K562 (cell line): Measurements from ENCODE around the gene DMD. TPM values are rescaled to one million over a fixed set of nuclear protein-coding genes. Genes with fewer than 3 reads are reported as not detected.

Experiments
- GABPA ChIP-seq: fragments of 200-800 bp; sonication (Bioruptor generic); conservative IDR thresholded peaks from 2 replicates; pipeline ENCODE4 v1.6.1; 2016; ENCODE audit warnings: low read depth, missing genetic modification characterization, missing compliant biosample characterization
- MCM5 ChIP-seq: fragments of 450-650 bp; IDR thresholded peaks from 2 replicates; pipeline ENCODE4 v1.6.1; 2016; ENCODE audit warnings: low read depth
- NR2C2 ChIP-seq, 2 experiments: fragments of 200-800 bp in 1 of 2; sonication (Bioruptor generic) in 1 of 2; sonication (generic) in 1 of 2; formaldehyde crosslinking in 1 of 2; IDR thresholded peaks; 2 replicates each; pipeline versions ENCODE4 v1.6.1 to v1.8.0; 2016 to 2022; ENCODE audit warnings: mild to moderate bottlenecking in 1 of 2, missing compliant biosample characterization in 1 of 2, missing genetic modification characterization in 1 of 2, missing genetic modification reagents in 1 of 2
- TCF3 ChIP-seq: sonication (generic); formaldehyde crosslinking; IDR thresholded peaks from 2 replicates; pipeline ENCODE4 v1.4.0; 2020; ENCODE audit warnings: mild to moderate bottlenecking, missing genetic modification reagents
- ZC3H11A ChIP-seq: IDR thresholded peaks from 2 replicates; pipeline ENCODE4 v1.6.1; 2012; ENCODE audit warnings: low read depth, low read length, improper control_type of control experiment
- ZNF143 ChIP-seq: sonication (generic); formaldehyde crosslinking; IDR thresholded peaks from 2 replicates; pipeline ENCODE4 v1.9.0; 2022; ENCODE audit warnings: mild to moderate bottlenecking, missing genetic modification reagents
- ZSCAN29 ChIP-seq: fragments of 450-650 bp; IDR thresholded peaks from 2 replicates; pipeline ENCODE4 v1.6.1; 2017
- polyA plus RNA-seq, 8 experiments: library from polyadenylated mRNA; depleted of rRNA in 4 of 8; stranded (reverse) in 5 of 8; unstranded in 3 of 8; fragments of >200 nt; fragmentation: Nextera tagmentation in 2 of 8; fragmentation: Illumina TruSeq in 1 of 8; extraction: Ambion mirVana in 2 of 8; extraction: Trizol in 1 of 8; gene quantifications; 2 replicates each; pipeline versions ENCODE4 v1.2.1 to v1.2.3, GENCODE V29; 2011 to 2014; ENCODE audit warnings: inconsistent platforms in 1 of 8, missing spikeins in 1 of 8
- total RNA-seq, 7 experiments: library from RNA; depleted of rRNA in 6 of 7; stranded (reverse); fragments of >200 nt in 6 of 7; fragmentation: Illumina TruSeq in 2 of 7; extraction: Trizol in 2 of 7; gene quantifications; 2 replicates each; pipeline versions ENCODE4 v1.2.1 to v1.2.3, GENCODE V29; 2011 to 2021; ENCODE audit warnings: low replicate concordance in 1 of 7
- TF ChIP-seq, protein P1 (sequence below): sonication (generic); formaldehyde crosslinking; IDR thresholded peaks from 2 replicates; pipeline ENCODE4 v1.8.0; 2022; ENCODE audit warnings: mild to moderate bottlenecking, missing genetic modification reagents
- TF ChIP-seq, protein P2 (sequence below): fragments of 250-450 bp; sonication (Bioruptor Pico); IDR thresholded peaks from 2 replicates; pipeline ENCODE4 v1.5.0; 2021; ENCODE audit warnings: mild to moderate bottlenecking, moderate library complexity
- TF ChIP-seq, protein P3 (sequence below): fragments of 450-650 bp; formaldehyde crosslinking; IDR thresholded peaks from 2 replicates; pipeline ENCODE4 v1.4.0; 2020; ENCODE audit warnings: mild to moderate bottlenecking, moderate library complexity
- TF ChIP-seq, protein P4 (sequence below): fragments of 250-450 bp; sonication (Bioruptor Pico); IDR thresholded peaks from 2 replicates; pipeline ENCODE4 v1.5.0; 2021

Gene DMD
- total and polyA plus RNA-seq, 9 of the 15 experiments (the other 6 are each of a cell fraction or from before 2014, with no cell fraction given), result 3.8 to 20.4 (median 11.4) TPM

DNA sequence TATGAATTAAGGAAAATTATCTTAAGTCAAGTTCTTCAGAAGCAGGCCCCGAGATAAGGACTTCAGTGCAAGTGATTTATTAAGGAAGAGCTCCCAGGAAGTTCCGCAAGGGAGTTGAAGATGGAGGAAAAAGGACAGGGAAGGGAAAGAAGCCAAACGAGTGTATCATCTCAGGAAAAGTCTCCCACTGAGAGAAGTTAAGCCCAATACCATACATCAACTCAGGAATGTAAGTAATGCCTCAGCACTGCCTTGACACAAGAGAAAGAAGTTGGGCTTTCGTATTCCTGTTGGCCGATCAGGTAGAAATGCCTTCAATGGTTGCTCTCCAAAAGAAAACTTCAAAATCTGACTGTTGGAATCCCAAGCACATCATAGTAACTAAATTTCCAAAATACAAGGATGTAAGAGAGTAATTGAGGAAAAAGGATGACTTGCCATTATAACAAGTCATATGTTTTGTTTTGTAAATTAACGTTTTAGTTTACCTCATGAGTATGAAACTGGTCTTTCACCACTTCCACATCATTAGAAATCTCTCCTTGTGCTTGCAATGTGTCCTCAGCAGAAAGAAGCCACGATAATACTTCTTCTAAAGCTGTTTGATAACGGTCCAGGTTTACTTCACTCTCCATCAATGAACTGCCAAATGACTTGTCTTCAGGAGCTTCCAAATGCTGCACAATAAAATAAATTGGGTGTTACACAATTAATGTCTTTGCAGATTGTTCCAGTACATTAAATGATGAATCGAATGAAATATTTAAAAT, 566.7 kb downstream of the DMD start (continued):
- TF ChIP-seq, protein P1, sequence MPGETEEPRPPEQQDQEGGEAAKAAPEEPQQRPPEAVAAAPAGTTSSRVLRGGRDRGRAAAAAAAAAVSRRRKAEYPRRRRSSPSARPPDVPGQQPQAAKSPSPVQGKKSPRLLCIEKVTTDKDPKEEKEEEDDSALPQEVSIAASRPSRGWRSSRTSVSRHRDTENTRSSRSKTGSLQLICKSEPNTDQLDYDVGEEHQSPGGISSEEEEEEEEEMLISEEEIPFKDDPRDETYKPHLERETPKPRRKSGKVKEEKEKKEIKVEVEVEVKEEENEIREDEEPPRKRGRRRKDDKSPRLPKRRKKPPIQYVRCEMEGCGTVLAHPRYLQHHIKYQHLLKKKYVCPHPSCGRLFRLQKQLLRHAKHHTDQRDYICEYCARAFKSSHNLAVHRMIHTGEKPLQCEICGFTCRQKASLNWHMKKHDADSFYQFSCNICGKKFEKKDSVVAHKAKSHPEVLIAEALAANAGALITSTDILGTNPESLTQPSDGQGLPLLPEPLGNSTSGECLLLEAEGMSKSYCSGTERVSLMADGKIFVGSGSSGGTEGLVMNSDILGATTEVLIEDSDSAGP (CRISPR knock-in tag), result no peak
- TF ChIP-seq ZC3H11A (no peak), NR2C2 (CRISPR knock-in tag; IDR thresholded peaks at IDR 0.05) (no peak), NR2C2 (tag; IDR thresholded peaks at IDR 0.05) (no peak), GABPA (no peak), TCF3 (CRISPR knock-in tag) (no peak), ZSCAN29 (no peak), ZNF143 (CRISPR knock-in tag) (no peak), MCM5 (no peak)
- TF ChIP-seq, protein P2, sequence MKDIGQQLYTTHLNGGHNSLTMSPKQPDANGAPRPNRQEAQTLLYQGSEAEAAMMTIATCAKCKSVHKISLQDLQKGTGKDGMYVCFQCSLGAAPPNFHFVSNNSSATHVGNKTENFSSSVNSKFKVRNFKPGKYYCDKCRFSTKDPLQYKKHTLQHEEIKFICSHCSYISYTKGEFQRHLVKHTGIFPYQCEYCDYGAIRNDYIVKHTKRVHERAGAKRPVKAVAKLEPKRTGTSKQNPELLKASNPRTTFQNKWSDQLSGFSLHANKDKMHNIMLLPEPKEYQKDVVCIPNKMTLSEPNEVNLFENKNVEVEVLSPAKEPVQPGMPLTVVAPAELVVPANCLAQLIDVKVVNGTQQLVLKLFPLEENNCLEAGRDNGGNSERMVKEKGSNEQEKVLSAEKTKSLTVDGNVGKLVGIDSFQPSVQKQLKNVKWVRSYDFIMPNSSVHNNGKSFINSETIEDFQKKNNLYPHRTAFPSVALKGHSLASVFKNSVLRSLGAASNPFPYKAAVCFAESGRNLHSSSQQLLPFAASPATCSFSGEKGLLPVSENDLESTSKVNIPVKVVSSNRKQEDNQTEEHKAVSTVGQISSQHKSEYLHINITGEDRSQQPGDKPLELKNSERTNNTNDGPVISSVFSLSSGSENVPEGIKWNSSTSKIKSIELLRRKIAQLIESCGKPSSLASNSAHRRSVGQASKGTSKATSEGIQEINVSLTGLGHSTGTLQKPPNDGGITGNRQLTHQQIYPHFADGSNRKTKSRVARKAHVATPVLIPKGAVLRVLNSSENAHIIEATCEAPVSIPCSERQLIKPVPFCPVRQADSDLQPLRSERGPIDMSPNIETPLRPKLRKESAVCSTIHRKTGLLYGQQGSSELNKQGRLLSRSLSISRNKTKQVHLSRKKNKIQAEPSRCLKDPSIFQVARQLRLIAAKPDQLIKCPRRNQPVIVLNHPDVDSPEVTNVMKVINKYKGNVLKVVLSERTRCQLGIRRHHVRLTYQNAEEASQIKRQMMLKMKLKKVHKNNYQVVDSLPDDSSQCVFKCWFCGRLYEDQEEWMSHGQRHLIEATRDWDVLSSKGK, result no peak
- TF ChIP-seq, protein P3, sequence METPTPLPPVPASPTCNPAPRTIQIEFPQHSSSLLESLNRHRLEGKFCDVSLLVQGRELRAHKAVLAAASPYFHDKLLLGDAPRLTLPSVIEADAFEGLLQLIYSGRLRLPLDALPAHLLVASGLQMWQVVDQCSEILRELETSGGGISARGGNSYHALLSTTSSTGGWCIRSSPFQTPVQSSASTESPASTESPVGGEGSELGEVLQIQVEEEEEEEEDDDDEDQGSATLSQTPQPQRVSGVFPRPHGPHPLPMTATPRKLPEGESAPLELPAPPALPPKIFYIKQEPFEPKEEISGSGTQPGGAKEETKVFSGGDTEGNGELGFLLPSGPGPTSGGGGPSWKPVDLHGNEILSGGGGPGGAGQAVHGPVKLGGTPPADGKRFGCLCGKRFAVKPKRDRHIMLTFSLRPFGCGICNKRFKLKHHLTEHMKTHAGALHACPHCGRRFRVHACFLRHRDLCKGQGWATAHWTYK (CRISPR knock-in tag), result no peak
- TF ChIP-seq, protein P4, sequence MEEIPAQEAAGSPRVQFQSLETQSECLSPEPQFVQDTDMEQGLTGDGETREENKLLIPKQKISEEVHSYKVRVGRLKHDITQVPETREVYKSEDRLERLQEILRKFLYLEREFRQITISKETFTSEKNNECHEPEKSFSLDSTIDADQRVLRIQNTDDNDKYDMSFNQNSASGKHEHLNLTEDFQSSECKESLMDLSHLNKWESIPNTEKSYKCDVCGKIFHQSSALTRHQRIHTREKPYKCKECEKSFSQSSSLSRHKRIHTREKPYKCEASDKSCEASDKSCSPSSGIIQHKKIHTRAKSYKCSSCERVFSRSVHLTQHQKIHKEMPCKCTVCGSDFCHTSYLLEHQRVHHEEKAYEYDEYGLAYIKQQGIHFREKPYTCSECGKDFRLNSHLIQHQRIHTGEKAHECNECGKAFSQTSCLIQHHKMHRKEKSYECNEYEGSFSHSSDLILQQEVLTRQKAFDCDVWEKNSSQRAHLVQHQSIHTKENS (CRISPR knock-in tag), result no peak
